AG10803 (cell line): ENCODE measurements around the gene NUBP2.

Experiments
- DNase-seq: peaks from one replicate; pipeline ENCODE4 v3.0.0; 2010; ENCODE audit warnings: low read depth
- H3K4me3 ChIP-seq: 2 replicates; pipeline ENCODE4 v1.5.1; 2011; ENCODE audit warnings: mild to moderate bottlenecking, low read length, control low read depth
- CTCF ChIP-seq: conservative IDR thresholded peaks from 2 replicates; pipeline ENCODE4 v1.5.1; 2011; ENCODE audit warnings: mild to moderate bottlenecking, low read length, control low read depth, inconsistent platforms

Gene NUBP2

GRCh38 chr16:1800701-1801100 lies 17.9 kb downstream of the NUBP2 start:
- peak; percentile 73 for DNase-seq
- no peak for TF ChIP-seq CTCF
- H3K4me3 ChIP-seq = no peak overlapping the region

GRCh38 chr16:1807626-1808025 lies 24.9 kb downstream of the NUBP2 start:
- no peak for TF ChIP-seq CTCF
- H3K4me3 ChIP-seq = no peak overlapping the region
- no peak for DNase-seq

- no peak for DNase-seq
- no peak overlapping the region for H3K4me3 ChIP-seq
- TF ChIP-seq CTCF = no peak
Observed at GRCh38 chr16:1808691-1809090, 25.9 kb downstream of the NUBP2 start.

- TF ChIP-seq CTCF = no peak
- H3K4me3 ChIP-seq = no peak overlapping the region
- DNase-seq = no peak
Observed at GRCh38 chr16:1809281-1809801, 26.6 kb downstream of the NUBP2 start.

GRCh38 chr16:1810106-1810505 lies 27.3 kb downstream of the NUBP2 start:
- TF ChIP-seq CTCF = no peak

GRCh38 chr16:1810536-1810935 lies 27.8 kb downstream of the NUBP2 start:
- no peak for TF ChIP-seq CTCF
- DNase-seq = no peak
- no peak overlapping the region for H3K4me3 ChIP-seq

More at GRCh38 chr16:1810106-1810505, 27.3 kb downstream of the NUBP2 start:
- H3K4me3 ChIP-seq = no peak overlapping the region
- DNase-seq = no peak

- H3K4me3 ChIP-seq = no peak overlapping the region
- peak; percentile 57 for TF ChIP-seq CTCF
- peak; percentile 74 for DNase-seq
Observed at GRCh38 chr16:1812732-1813163, 30.0 kb downstream of the NUBP2 start.
